A549 treated with CORT108297 at 1 μM for 4 hours (cell line): ENCODE data around the gene VPS50. TPM values are rescaled to one million over a fixed set of nuclear protein-coding genes. Genes with fewer than 3 reads are reported as not detected.

ENCODE experiments used
- total RNA-seq: library from RNA; stranded (reverse); fragments of 200-300 nt; extraction: Qiagen RNA extraction; gene quantifications from 5 replicates; pipeline ENCODE4 v1.2.3, GENCODE V29; 2022

The VPS50 gene
- total RNA-seq: 5.7 to 7.4 TPM (median 6.5 TPM) in 5 replicates

GRCh38 chr7:93231799-93232672, at the start of gene VPS50:
Gene VPS50 (plus strand): TSS chr7:93232366. CDS start chr7:93232468, 102 bp downstream.

GRCh38 chr7:93226310-93226709, 5.9 kb upstream of the VPS50 start, which contains the start of gene HEPACAM2:
Gene HEPACAM2 (minus strand): TSS chr7:93226469.

Other genes starting within 250 kb of the VPS50 start
- 3.4 to 7.2 TPM (median 5.9 TPM) in 5 replicates for gene SAMD9, start 114.4 kb upstream of the VPS50 start, total RNA-seq
- gene SAMD9L, start 84.0 kb upstream of the VPS50 start, total RNA-seq: 0.49 to 1.0 TPM (median 0.81 TPM) in 5 replicates
- gene HEPACAM2, start 5.9 kb upstream of the VPS50 start, total RNA-seq: not detected in 5 replicates